ENCODE data around the gene TMEM232.

The TMEM232 gene

GRCh38 chr5:110401881-110402280 lies 324.6 kb downstream of the TMEM232 start:
- Histone ChIP-seq H4K20me1 (ENCODE audit: control insufficient read depth, insufficient read depth, low read depth, low read length) (no peaks in the 10 kb centered on the region), H3K9me3 (ENCODE audit: control insufficient read depth, insufficient read depth, low read length) (no peaks in the 10 kb centered on the region), H3K79me2 (ENCODE audit: control insufficient read depth, low read length) (no peaks in the 10 kb centered on the region), H3K27me3 (ENCODE audit: control insufficient read depth, low read length) (no peaks in the 10 kb centered on the region), H3K4me1 (ENCODE audit: control insufficient read depth, low read length) (no peaks in the 10 kb centered on the region), H3K4me2 (ENCODE audit: low read length) (no peak overlapping the region), H3K36me3 (ENCODE audit: control insufficient read depth, low read length) (no peaks in the 10 kb centered on the region), H3F3A (ENCODE audit: control insufficient read depth, insufficient read depth) (no peaks in the 10 kb centered on the region), H3K4me3 (ENCODE audit: low read length) (no peak overlapping the region), H3K27ac (ENCODE audit: low read depth, low read length) (no peak overlapping the region), H3K9me2 (replicated peaks; ENCODE audit: control insufficient read depth, low read length) (no peaks in the 10 kb centered on the region; the same call in 1 of the 2 replicates)
- TF ChIP-seq EZH2phosphoT487 (IDR thresholded peaks at IDR 0.05; ENCODE audit: borderline replicate concordance, low read length) (no peak), CTCF (IDR thresholded peaks at IDR 0.05; ENCODE audit: low read depth, low read length, poor library complexity, severe bottlenecking) (no peak)

GRCh38 chr5:110398951-110399350 lies 327.5 kb downstream of the TMEM232 start:
- no peak for TF ChIP-seq CTCF (IDR thresholded peaks at IDR 0.05; ENCODE audit: low read depth, low read length, poor library complexity, severe bottlenecking)
- no peak for TF ChIP-seq EZH2phosphoT487 (IDR thresholded peaks at IDR 0.05; ENCODE audit: borderline replicate concordance, low read length)
- Histone ChIP-seq H4K20me1 (ENCODE audit: control insufficient read depth, insufficient read depth, low read depth, low read length) (no peaks in the 10 kb centered on the region), H3K9me2 (replicated peaks; ENCODE audit: control insufficient read depth, low read length) (no peaks in the 10 kb centered on the region; the same call in 1 of the 2 replicates), H3K79me2 (ENCODE audit: control insufficient read depth, low read length) (no peaks in the 10 kb centered on the region), H3K27ac (ENCODE audit: low read depth, low read length) (no peak overlapping the region), H3F3A (ENCODE audit: control insufficient read depth, insufficient read depth) (no peaks in the 10 kb centered on the region), H3K4me2 (ENCODE audit: low read length) (no peak overlapping the region), H3K9me3 (ENCODE audit: control insufficient read depth, insufficient read depth, low read length) (no peaks in the 10 kb centered on the region), H3K4me3 (ENCODE audit: low read length) (no peak overlapping the region), H3K36me3 (ENCODE audit: control insufficient read depth, low read length) (no peaks in the 10 kb centered on the region), H3K4me1 (ENCODE audit: control insufficient read depth, low read length) (no peaks in the 10 kb centered on the region), H3K27me3 (ENCODE audit: control insufficient read depth, low read length) (no peaks in the 10 kb centered on the region)

GRCh38 chr5:110397281-110397680 lies 329.2 kb downstream of the TMEM232 start:
- H3K9me3 ChIP-seq (ENCODE audit: control insufficient read depth, insufficient read depth, low read length): no peaks in the 10 kb centered on the region
- H3K4me3 ChIP-seq (ENCODE audit: low read length): no peak overlapping the region
- H3K4me1 ChIP-seq (ENCODE audit: control insufficient read depth, low read length): no peaks in the 10 kb centered on the region
- no peak for TF ChIP-seq CTCF (IDR thresholded peaks at IDR 0.05; ENCODE audit: low read depth, low read length, poor library complexity, severe bottlenecking)
- no peaks in the 10 kb centered on the region for H3K36me3 ChIP-seq (ENCODE audit: control insufficient read depth, low read length)
- no peaks in the 10 kb centered on the region for H4K20me1 ChIP-seq (ENCODE audit: control insufficient read depth, insufficient read depth, low read depth, low read length)
- no peak overlapping the region for H3K4me2 ChIP-seq (ENCODE audit: low read length)
- H3F3A ChIP-seq (ENCODE audit: control insufficient read depth, insufficient read depth): no peaks in the 10 kb centered on the region
- no peak overlapping the region for H3K27ac ChIP-seq (ENCODE audit: low read depth, low read length)
- no peaks in the 10 kb centered on the region for H3K79me2 ChIP-seq (ENCODE audit: control insufficient read depth, low read length)
- no peaks in the 10 kb centered on the region for H3K9me2 ChIP-seq (replicated peaks; ENCODE audit: control insufficient read depth, low read length)
- no peaks in the 10 kb centered on the region for H3K27me3 ChIP-seq (ENCODE audit: control insufficient read depth, low read length)

- no peaks in the 10 kb centered on the region for H3F3A ChIP-seq (ENCODE audit: control insufficient read depth, insufficient read depth)
- TF ChIP-seq CTCF (IDR thresholded peaks at IDR 0.05; ENCODE audit: low read depth, low read length, poor library complexity, severe bottlenecking) (no peak), EZH2phosphoT487 (IDR thresholded peaks at IDR 0.05; ENCODE audit: borderline replicate concordance, low read length) (no peak)
- no peaks in the 10 kb centered on the region for H3K9me3 ChIP-seq (ENCODE audit: control insufficient read depth, insufficient read depth, low read length)
- no peaks in the 10 kb centered on the region for H3K9me2 ChIP-seq (replicated peaks; ENCODE audit: control insufficient read depth, low read length)
- no peak overlapping the region for H3K27ac ChIP-seq (ENCODE audit: low read depth, low read length)
- H3K27me3 ChIP-seq (ENCODE audit: control insufficient read depth, low read length): no peaks in the 10 kb centered on the region
- no peak overlapping the region for H3K4me2 ChIP-seq (ENCODE audit: low read length)
- H3K4me3 ChIP-seq (ENCODE audit: low read length): no peak overlapping the region
- no peaks in the 10 kb centered on the region for H4K20me1 ChIP-seq (ENCODE audit: control insufficient read depth, insufficient read depth, low read depth, low read length)
- H3K79me2 ChIP-seq (ENCODE audit: control insufficient read depth, low read length): no peaks in the 10 kb centered on the region
- no peaks in the 10 kb centered on the region for H3K36me3 ChIP-seq (ENCODE audit: control insufficient read depth, low read length)
- H3K4me1 ChIP-seq (ENCODE audit: control insufficient read depth, low read length): no peaks in the 10 kb centered on the region
These were observed 339.7 kb downstream of the TMEM232 start for GRCh38 chr5:110386782-110387181.
